Measurements from ENCODE around the gene NSD2. TPM values are rescaled to one million over a fixed set of nuclear protein-coding genes. Genes with fewer than 3 reads are reported as not detected.

The NSD2 gene
- total and polyA plus RNA-seq, 12 donors, result 11.1 to 187 (median 25.2) TPM

GRCh38 chr4:1837069-1837468, 34.1 kb upstream of the NSD2 start:
- intact Hi-C loops (cut with DNase I), result no loop called here
- Histone ChIP-seq H3K27me3 (no peaks in the 10 kb centered on the region), H3K9me3 (replicated peaks in 1 of 3) (no peaks in the 10 kb centered on the region), H3K36me3 (replicated peaks in 1 of 2) (peaks cover 0 to 78% of the 10 kb centered on the region in 2 donors), H3K27ac (no peak overlapping the region), H3K4me3 (no peak overlapping the region), H3K4me1 (replicated peaks in 1 of 2) (peaks cover 8 to 10% of the 10 kb centered on the region in 2 donors)
- TF ChIP-seq, protein P1, sequence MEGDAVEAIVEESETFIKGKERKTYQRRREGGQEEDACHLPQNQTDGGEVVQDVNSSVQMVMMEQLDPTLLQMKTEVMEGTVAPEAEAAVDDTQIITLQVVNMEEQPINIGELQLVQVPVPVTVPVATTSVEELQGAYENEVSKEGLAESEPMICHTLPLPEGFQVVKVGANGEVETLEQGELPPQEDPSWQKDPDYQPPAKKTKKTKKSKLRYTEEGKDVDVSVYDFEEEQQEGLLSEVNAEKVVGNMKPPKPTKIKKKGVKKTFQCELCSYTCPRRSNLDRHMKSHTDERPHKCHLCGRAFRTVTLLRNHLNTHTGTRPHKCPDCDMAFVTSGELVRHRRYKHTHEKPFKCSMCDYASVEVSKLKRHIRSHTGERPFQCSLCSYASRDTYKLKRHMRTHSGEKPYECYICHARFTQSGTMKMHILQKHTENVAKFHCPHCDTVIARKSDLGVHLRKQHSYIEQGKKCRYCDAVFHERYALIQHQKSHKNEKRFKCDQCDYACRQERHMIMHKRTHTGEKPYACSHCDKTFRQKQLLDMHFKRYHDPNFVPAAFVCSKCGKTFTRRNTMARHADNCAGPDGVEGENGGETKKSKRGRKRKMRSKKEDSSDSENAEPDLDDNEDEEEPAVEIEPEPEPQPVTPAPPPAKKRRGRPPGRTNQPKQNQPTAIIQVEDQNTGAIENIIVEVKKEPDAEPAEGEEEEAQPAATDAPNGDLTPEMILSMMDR (IDR thresholded peaks at IDR 0.05), result no peak
- no peak for TF ChIP-seq POLR2A (IDR thresholded peaks at IDR 0.05)
- 93 to 98% (median 97%) methylated on average over 10 of the region's 10 CpGs for WGBS, 4 donors
- no peak for DNase-seq

DNA sequence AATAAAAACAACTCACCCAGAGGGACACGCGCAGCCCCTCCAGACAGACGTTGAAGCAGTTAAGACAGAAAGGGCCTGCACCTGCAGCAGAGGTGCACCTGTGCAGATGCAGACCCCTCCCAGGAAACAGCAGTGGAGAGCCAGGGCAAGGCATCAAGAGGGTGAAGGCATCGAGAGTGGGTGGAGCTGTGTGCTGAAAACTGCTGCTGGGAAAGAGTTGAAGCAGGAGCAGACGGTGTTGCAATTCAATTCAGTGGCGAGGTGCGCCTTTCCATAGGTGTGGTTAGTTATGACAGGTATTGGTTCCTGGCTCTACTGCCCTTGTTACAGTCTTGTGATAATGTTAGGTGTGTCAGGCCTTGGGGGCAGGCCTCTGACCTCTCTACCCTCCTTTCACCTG, 31.9 kb upstream of the NSD2 start:
- H3K27me3 ChIP-seq, result no peaks in the 10 kb centered on the region
- no peak for DNase-seq
- intact Hi-C loops (cut with DNase I), result no loop called here
- whole genome bisulfite sequencing, 4 donors, result 84 to 91% (median 90%) methylated on average over 7 of the region's 7 CpGs
- no peak overlapping the region for H3K27ac ChIP-seq
- H3K4me3 ChIP-seq, result no peak overlapping the region
- H3K36me3 ChIP-seq (replicated peaks in 1 of 2), result peaks cover 0 to 66% of the 10 kb centered on the region in 2 donors
- H3K9me3 ChIP-seq (replicated peaks in 1 of 3), result no peaks in the 10 kb centered on the region
- TF ChIP-seq POLR2A (IDR thresholded peaks at IDR 0.05), result no peak
- TF ChIP-seq, protein P1 (IDR thresholded peaks at IDR 0.05), result no peak
- H3K4me1 ChIP-seq (replicated peaks in 1 of 2), result peaks cover 29 to 31% of the 10 kb centered on the region in 2 donors

DNA sequence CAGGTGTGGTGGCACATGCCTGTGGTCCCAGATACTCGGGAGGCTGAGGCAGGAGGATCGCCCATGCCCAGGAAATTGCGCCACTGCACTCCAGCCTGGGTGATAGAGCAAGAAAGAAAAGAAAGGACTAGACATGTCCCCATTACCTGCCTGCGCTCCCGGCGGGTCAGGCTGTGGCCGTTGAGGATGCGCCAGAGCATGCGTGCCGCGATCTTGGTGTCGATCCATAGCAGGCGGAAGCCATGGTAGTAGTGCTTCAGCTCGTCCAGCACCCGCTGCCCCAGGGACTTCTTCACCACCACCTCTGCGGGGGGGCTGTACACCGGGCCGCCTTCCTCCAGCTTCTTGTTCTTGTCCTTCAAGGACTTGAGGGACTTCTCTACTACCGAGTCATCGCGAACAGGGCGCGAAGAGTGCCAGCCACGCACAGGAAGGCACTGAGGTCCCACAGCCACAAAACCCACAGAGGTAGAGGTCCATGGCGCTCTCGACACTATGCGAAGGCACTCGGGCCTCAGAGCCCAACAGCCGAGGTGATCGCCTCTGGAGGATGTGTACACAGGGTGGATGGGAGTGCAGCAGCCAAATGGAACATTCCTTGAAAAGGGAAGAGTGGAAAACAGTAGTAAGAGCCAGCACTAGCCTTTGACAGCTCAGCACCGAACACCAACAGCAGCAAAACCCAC, 29.8 kb upstream of the NSD2 start:
- TF ChIP-seq POLR2A (IDR thresholded peaks at IDR 0.05), result no peak
- TF ChIP-seq, protein P1 (IDR thresholded peaks at IDR 0.05), result no peak
- H3K4me3 ChIP-seq, result no peak overlapping the region
- H3K4me1 ChIP-seq (replicated peaks in 1 of 2), result peaks cover 22 to 24% of the 10 kb centered on the region in 2 donors
- peaks cover 0 to 54% of the 10 kb centered on the region in 2 donors for H3K36me3 ChIP-seq (replicated peaks in 1 of 2)
- no peaks in the 10 kb centered on the region for H3K27me3 ChIP-seq
- no peak for DNase-seq
- no peaks in the 10 kb centered on the region for H3K9me3 ChIP-seq (replicated peaks in 1 of 3)
- WGBS, 4 donors, result 92 to 94% (median 92%) methylated on average over 23 to 31 of the region's 31 CpGs
- intact Hi-C loops (cut with DNase I), result no loop called here
- H3K27ac ChIP-seq, result peak overlapping the region in 2 of 5 donors; percentile 89 to 91

GRCh38 chr4:1841887-1842210, 29.3 kb upstream of the NSD2 start:
- TF ChIP-seq POLR2A (IDR thresholded peaks at IDR 0.05), result no peak
- TF ChIP-seq, protein P1 (IDR thresholded peaks at IDR 0.05), result no peak
- WGBS, 4 donors, result 84 to 89% (median 87%) methylated on average over 5 to 9 of the region's 9 CpGs

More at GRCh38 chr4:1841887-1842210, 29.3 kb upstream of the NSD2 start:
- peaks cover 22 to 24% of the 10 kb centered on the region in 2 donors for H3K4me1 ChIP-seq (replicated peaks in 1 of 2)
- peak overlapping the region in 2 of 5 donors; percentile 89 to 91 for H3K27ac ChIP-seq
- H3K4me3 ChIP-seq, result no peak overlapping the region
- H3K36me3 ChIP-seq (replicated peaks in 1 of 2), result peaks cover 0 to 53% of the 10 kb centered on the region in 2 donors
- H3K9me3 ChIP-seq (replicated peaks in 1 of 3), result no peaks in the 10 kb centered on the region
- DNase-seq, result no peak
- intact Hi-C loops (cut with DNase I), result no loop called here
- no peaks in the 10 kb centered on the region for H3K27me3 ChIP-seq
